ENCODE measurements around the gene FBXO3. TPM values are rescaled to one million over a fixed set of nuclear protein-coding genes. Genes with fewer than 3 reads are reported as not detected.
"Not testable (repeated sequence)": the region's sequence is repeated elsewhere in the genome, so short reads cannot be mapped to it uniquely, and the experiment has no call there.

The FBXO3 gene
- total and polyA plus RNA-seq, 9 of the 15 experiments (the other 6 are each of a cell fraction or from before 2014, with no cell fraction given): 11.6 to 59.3 (median 29.2) TPM

DNA sequence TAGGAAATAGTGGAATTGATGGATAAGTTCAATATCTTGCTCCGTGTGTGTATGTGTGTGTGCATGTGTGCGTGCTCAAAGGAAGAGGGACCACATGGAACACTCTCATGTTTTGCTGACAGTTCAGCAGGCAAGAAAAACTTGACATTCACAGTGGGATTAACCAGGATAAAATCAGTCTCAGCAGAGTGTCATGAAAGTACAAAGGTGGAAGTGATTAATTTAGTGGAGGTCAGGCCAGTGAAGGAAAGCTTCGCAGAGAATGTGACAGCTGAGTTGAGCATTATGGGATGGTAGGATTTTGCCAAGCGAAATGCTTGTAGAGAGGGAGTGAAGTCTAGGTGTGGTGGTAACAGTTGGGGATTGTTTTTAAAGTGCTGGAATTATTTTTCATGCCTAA lies 15.7 kb upstream of the FBXO3 start:
- H3K36me3 ChIP-seq (ENCODE audit: control insufficient read depth, insufficient read depth, low read length): no peaks in the 10 kb centered on the region
- POLR2A ChIA-PET: no interaction called here
- no TSS peak for BruUV-seq (replicated peaks)

DNA sequence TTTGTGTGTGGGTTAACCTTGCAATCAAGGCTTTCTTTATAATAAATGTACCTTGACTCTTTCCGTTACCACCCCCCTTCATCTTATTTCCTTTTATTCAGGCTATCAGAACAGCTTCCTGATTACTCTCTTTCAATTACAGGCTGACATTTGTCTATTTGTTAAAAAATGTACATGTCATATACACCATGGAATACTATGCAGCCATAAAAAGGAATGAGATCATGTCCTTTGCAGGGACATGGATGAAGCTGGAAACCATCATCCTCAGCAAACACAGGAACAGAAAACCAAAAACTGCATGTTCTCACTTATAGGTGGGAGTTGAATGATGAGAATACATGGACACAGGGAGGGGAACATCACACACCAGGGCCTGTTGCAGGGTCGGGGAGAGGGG lies 13.8 kb upstream of the FBXO3 start:
- POLR2A ChIA-PET; H3K27me3 ChIP-seq (ENCODE audit: control insufficient read depth in 2 of 2, insufficient read depth in 2 of 2, low read length in 2 of 2); H3K9me1 ChIP-seq (ENCODE audit: control insufficient read depth, insufficient read depth, low read length); H4K20me1 ChIP-seq (replicated peaks; ENCODE audit: control insufficient read depth, insufficient read depth, low read length); H3K36me3 ChIP-seq (ENCODE audit: control insufficient read depth, insufficient read depth, low read length); H3K4me2 ChIP-seq (ENCODE audit: insufficient read depth, low read length); H3K79me2 ChIP-seq (ENCODE audit: control insufficient read depth, insufficient read depth, low read length); H3K27ac ChIP-seq (ENCODE audit: extremely low read depth, low read depth, low read length); BruUV-seq (replicated peaks); H2AFZ ChIP-seq (ENCODE audit: low read depth, low read length); CTCF ChIA-PET (ENCODE audit: low intra/inter-chr PET ratio); H3K9me3 ChIP-seq (replicated peaks; ENCODE audit: control insufficient read depth, insufficient read depth, low read depth, low read length); intact Hi-C loops (cut with micrococcal nuclease); FAIRE-seq; ATAC-seq; H3K4me3 ChIP-seq; H3K9ac ChIP-seq (ENCODE audit: insufficient read depth in 1 of 2, low read depth in 2 of 2, low read length in 2 of 2); H3K4me1 ChIP-seq (replicated peaks in 1 of 2; ENCODE audit: control insufficient read depth in 2 of 2, insufficient read depth in 2 of 2, low read length in 2 of 2); DNase-seq (ENCODE audit: extremely low read depth in 1 of 4, low spot score in 3 of 4); in situ Hi-C loops (cut with MboI): not testable (repeated sequence)
- whole genome bisulfite sequencing (ENCODE audit: insufficient coverage, low coverage, missing lambda C conversion rate): 0% methylated on average over 2 of the region's 2 CpGs
- TF ChIP-seq BCOR (IDR thresholded peaks at IDR 0.05): 0 out of 2 replicates have a peak, but pooled peaks have one; percentile 12
- TF ChIP-seq ZNF146 (CRISPR knock-in tag; IDR thresholded peaks at IDR 0.05; ENCODE audit: unreplicated experiment): peak; percentile 77

More for the DNA sequence above, 15.7 kb upstream of the FBXO3 start:
- in situ Hi-C loops (cut with MboI) (no loop called here), intact Hi-C loops (cut with micrococcal nuclease) (no loop called here)
- Histone ChIP-seq H3K4me2 (ENCODE audit: insufficient read depth, low read length) (no peak overlapping the region), H4K20me1 (replicated peaks; ENCODE audit: control insufficient read depth, insufficient read depth, low read length) (no peaks in the 10 kb centered on the region), H3K4me1 (replicated peaks in 1 of 2; ENCODE audit: control insufficient read depth in 2 of 2, insufficient read depth in 2 of 2, low read length in 2 of 2) (no peaks in the 10 kb centered on the region), H3K79me2 (ENCODE audit: control insufficient read depth, insufficient read depth, low read length) (no peaks in the 10 kb centered on the region), H3K9me1 (ENCODE audit: control insufficient read depth, insufficient read depth, low read length) (no peaks in the 10 kb centered on the region), H3K9me3 (replicated peaks; ENCODE audit: control insufficient read depth, insufficient read depth, low read depth, low read length) (no peaks in the 10 kb centered on the region), H2AFZ (ENCODE audit: low read depth, low read length) (no peak overlapping the region), H3K27me3 (ENCODE audit: control insufficient read depth in 2 of 2, insufficient read depth in 2 of 2, low read length in 2 of 2) (no peaks in the 10 kb centered on the region; a peak in 2 of 5 replicates), H3K4me3 (no peak overlapping the region), H3K27ac (ENCODE audit: extremely low read depth, low read depth, low read length) (no peak overlapping the region), H3K9ac (ENCODE audit: insufficient read depth in 1 of 2, low read depth in 2 of 2, low read length in 2 of 2) (no peak overlapping the region)
- no peak for DNase-seq (ENCODE audit: extremely low read depth in 1 of 4, low spot score in 3 of 4)
- TF ChIP-seq SIN3B (IDR thresholded peaks at IDR 0.05; ENCODE audit: low read depth): no peak
- TF ChIP-seq HDAC1 (IDR thresholded peaks at IDR 0.05): 0 out of 4 replicates have a peak, but pooled peaks of 1 of the 2 experiments have one; percentile 15
- FAIRE-seq: no peak
- ATAC-seq: no peak
- WGBS (ENCODE audit: insufficient coverage, low coverage, missing lambda C conversion rate): 1% methylated on average over 4 of the region's 4 CpGs
- CTCF ChIA-PET (ENCODE audit: low intra/inter-chr PET ratio): no interaction called here
